SKM-1 treated with dmso at 0.1 percent for 144 hours (cell line): ENCODE results near the gene CDK5RAP2.
A peak's percentile ranks its signal among the peaks of the same experiment; 100 is the strongest.

ENCODE experiments used
- DNase-seq: peaks from one replicate; lab custom pipeline; 2025; ENCODE audit not compliant: unreplicated experiment; lab: John Stamatoyannopoulos, UW

CDK5RAP2 gene

GRCh38 chr9:120440791-120441190 lies 139.2 kb downstream of the CDK5RAP2 start:
- DNase-seq, result no peak

DNA sequence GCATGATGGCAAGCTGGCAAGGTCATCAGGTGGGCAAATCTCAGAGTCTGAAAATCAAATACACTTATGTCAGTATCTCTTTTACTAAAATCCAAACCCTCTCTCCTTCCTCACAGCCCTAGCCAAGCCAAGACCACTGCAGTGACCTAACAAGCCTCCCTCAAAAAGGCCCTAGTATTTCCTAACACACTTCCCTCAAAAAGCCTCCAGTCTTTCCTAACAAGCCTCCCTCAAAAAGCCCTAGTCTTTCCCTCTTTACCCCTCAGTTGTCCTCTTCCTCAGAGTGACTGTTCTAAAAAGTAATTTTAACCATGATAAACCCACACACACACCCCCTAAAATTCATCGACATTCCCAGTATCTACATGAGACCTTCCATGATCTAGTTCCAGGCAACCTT lies 140.0 kb downstream of the CDK5RAP2 start:
- DNase-seq, result no peak

DNA sequence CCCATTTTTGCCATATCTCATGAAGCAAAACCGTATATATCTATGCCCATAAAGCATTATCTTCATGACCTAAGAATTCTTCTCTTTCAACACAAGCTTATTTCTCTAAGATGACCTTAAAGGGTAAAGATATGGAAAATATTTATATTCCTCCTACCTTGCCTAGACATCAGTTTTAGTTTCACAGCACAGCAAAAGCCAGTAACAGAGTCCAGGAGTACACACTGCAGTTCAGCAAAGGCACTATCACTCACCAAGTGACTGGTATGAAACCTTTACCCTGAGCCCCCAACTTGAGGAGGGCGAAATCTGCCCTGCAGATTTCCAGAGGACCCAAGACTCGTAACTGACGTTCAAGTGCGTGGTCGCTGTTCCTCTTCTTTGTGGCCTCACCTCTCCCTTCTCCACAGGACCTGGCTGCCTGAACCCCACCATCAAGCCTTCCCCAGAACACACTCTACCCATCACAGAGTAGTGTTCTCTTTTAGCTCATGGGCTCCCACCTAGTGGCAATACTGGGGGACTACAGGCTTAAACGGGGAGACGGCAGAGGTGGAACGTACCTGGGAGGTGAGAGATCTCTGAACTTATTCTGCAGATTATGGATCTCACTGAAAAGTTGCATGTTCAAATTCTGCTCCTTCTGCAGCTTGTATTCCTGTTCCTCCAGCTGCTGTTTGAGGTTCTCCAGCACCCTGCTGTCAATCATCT lies 141.0 kb downstream of the CDK5RAP2 start:
- peak; percentile 11 for DNase-seq

GRCh38 chr9:120438111-120438510 lies 141.9 kb downstream of the CDK5RAP2 start:
- DNase-seq, result no peak

DNA sequence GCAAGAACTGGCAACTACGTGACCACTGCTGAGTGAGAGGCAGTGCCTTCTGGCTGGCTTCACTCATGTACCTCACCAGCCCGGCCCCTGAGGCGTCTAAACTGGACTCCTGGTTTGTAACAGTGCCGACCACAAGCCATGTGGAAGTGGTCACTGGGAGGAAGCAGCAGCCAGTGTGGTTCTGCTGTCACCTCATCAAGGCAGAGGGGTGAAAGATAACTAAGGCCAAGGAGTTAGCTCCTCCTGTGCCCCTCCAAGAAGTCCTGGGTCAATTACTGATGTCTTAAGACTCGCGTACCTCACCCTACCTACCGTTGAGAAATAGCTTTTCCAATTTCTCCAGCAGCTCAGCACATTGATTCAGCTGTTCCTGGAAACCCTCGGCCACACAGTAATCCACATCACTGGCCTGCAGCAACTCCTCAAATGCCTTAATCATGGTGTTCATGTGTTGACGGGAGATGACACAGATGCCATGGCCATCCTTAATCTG lies 142.9 kb downstream of the CDK5RAP2 start:
- peak; percentile 77 for DNase-seq

GRCh38 chr9:120436446-120436845 lies 143.5 kb downstream of the CDK5RAP2 start:
- DNase-seq, result no peak

DNA sequence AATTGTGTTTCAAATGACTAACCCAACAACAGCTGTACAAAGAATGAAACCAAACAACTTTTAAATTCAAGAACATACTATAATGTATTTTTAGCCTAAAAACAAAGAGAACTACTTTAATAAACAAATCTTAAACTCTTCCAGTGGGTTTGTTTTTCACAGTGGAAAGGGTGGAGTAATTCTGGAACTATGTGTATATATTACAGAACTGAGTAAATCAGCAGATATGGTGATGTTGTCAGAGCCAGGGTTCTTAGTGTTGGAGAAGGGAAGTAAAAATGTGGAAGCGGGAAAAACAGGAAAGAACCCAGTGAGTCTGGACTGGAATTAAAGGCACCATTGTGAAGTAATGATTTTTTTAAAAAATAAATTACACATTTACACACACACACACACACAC lies 144.9 kb downstream of the CDK5RAP2 start:
- DNase-seq, result no peak

DNA sequence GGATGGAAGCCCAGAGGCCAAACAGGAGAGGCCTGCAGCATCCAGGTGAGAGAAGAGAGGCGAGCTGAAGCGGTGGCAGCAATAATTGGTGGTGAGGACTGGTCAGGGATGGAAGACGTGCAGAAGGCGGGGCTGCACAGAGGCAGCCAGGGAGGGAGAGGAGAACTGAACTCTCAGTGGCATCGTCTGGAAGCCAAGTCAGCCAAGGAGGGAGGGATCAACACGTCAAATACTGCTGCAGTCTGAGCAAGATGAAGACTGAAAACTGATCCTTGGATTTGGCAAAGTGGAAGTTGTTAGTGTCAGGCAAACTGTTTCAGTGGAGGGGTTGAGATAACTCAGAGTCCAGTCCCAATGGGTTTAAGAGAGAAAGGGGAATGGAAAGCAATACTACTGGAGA lies 145.4 kb downstream of the CDK5RAP2 start:
- DNase-seq, result no peak

DNA sequence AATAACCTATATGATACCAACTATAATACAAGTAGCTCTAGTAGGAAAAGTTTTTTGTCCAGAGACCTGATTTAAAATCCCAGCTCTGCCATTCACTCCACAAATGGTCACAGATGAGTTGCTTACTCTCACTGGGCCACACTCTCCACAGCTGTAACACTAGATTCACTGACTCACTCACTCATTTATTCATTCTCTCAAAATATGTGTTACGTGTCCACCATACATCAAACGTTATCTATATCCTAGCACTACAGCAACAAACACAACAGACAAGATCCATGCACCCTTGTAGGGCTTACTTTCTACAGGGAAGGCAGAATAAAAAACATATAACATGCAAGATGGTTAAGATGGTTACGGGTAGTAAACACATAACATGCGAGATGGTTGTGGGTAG lies 146.3 kb downstream of the CDK5RAP2 start:
- DNase-seq, result no peak

DNA sequence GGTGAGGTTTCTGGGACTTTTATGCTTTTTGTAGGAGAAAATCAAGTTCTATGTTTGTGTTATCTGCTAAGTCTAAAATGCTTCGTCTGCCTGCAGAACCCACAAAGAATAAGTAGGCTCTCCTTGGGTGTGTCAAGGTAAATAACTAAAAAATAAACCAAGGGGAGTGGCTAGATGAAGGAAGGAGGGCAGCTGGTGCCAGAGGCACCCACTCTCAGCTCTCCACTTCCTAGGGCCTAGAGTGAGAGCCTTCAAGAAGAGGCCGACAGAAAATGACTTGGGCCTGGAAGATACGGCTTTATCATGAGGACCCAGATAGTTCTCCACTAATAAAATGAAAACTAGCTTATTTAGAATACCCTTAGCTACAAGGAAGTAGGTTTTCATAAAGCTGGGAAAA lies 147.4 kb downstream of the CDK5RAP2 start:
- no peak for DNase-seq

- no peak for DNase-seq
These were observed 148.7 kb downstream of the CDK5RAP2 start for GRCh38 chr9:120431268-120431667.

DNA sequence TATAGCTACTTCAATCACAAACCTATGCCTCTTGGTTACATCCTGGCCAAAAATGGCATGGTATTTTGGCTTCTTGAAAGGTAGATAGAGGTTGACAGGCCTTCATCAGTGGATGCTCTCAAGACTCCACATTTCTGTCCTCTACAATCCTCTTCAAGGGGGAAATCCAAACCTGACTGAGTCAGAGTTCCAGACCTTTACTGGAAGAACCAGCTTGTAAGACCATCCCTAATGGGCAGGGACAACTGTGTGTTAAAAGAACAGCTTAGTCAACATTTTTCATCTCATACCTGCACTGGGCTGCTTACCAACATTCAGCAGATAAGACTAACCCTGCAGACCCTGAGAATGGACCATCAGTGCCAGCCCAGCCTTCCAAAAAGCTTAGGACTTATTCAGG lies 155.7 kb downstream of the CDK5RAP2 start:
- no peak for DNase-seq

- no peak for DNase-seq
These were observed 156.2 kb downstream of the CDK5RAP2 start for GRCh38 chr9:120423812-120424211.

GRCh38 chr9:120421977-120422376 lies 158.0 kb downstream of the CDK5RAP2 start:
- DNase-seq, result no peak

- DNase-seq, result no peak
These were observed 161.7 kb downstream of the CDK5RAP2 start for GRCh38 chr9:120418315-120418714.

DNA sequence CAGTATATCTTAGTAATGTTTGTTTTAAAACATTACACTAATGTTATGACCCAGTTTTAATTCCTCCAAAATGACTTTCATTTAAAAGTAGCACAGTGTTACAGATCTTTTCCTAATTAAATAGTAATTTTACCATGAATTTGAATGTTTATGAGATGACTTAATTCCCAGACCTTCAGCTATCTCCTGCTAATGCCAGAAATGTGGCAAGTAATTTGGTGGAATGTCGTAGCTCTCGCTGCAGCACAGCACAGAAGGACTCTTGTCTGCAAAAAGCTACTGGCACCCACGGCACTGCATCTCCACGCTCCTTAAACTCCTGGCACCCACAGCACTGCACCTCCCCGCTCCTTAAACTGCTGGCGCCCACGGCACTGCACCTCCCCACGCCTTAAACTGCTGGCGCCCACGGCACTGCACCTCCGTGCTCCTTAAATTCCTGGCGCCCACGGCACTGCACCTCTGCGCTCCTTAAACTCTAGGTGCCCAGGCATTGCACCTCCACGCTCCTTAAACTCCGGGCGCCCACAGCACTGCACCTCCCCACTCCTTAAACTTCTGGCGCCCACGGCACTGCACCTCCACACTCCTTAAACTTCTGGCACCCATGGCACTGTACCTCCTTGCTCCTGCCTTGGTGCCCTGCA lies 163.1 kb downstream of the CDK5RAP2 start:
- DNase-seq, result no peak

DNA sequence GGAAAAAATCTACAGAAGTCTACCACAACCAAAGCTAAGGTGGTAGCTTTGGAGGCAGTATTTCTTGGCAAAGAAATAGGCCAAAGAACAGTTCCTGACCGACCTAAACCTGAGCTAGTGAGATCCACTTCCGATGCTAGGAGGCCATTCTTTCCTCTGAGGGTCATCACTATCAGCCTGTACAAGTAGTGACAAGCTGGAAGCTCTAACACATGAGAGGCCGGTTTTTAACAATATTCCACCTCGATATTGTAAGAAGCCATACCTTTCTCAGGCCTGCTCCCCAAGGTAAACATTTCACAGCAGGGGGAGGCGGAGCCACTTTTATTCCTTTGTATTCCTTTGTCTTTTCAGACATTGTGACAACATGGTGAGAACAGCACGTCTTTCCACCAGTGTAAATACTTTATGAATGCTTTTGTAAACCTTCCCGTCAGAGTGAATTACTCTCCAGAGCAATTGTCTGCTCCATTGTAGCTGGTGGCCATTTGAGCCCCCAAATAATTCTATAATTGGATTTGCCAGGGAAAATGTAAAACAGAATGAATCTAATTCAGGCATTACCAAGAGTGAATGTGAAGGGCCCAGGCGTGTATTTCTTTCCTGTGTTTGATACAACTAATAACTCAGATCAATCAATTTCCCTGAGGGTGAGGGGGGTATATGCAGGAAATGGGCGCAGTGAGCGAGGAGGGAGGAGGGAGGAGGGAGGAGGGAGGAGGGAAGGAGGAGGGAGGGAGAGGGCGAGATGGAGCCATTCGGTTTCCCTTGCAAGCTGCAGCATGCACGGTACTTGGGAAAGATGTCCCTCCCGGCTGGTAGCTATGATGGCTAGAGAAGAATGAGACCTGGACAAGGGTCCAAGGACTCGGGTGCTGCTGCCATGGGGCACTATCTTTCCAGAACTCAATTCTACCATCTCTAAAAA lies 166.6 kb downstream of the CDK5RAP2 start:
- no peak for DNase-seq

- no peak for DNase-seq
These were observed 167.5 kb downstream of the CDK5RAP2 start for GRCh38 chr9:120412425-120412951.

- DNase-seq, result no peak
These were observed 168.0 kb downstream of the CDK5RAP2 start for GRCh38 chr9:120411862-120412424.

- no peak for DNase-seq
These were observed 169.0 kb downstream of the CDK5RAP2 start for GRCh38 chr9:120410925-120411501.
